Glomerular visceral epithelial cell (primary cell): ENCODE results near the gene ZNF772.

Experiments
- DNase-seq: peaks from one replicate; pipeline ENCODE4 v3.0.0-alpha.2; 2016; ENCODE audit errors: extremely low spot score

Gene ZNF772

GRCh38 chr19:57435062-57435978 lies 42.0 kb downstream of the ZNF772 start, which contains the start of gene ZNF749:
Gene ZNF749, plus strand, starts transcription at chr19:57435325. Its CDS starts 254 bp downstream, at chr19:57435579.
- peak; percentile 97 for DNase-seq

GRCh38 chr19:57434386-57435061 lies 42.8 kb downstream of the ZNF772 start:
- no peak for DNase-seq

GRCh38 chr19:57421037-57421436 lies 56.3 kb downstream of the ZNF772 start:
- no peak for DNase-seq

- no peak for DNase-seq
These were observed 57.9 kb downstream of the ZNF772 start for GRCh38 chr19:57419439-57419838.
